T-helper 9 cell (primary cell): ENCODE measurements around the gene NDUFA3.

Experiments used
- DNase-seq: peaks from one replicate; pipeline ENCODE4 v3.0.0-alpha.2; 2020

NDUFA3 gene

GRCh38 chr19:54141356-54141755 is 38.7 kb downstream of the NDUFA3 start:
- no peak for DNase-seq

- DNase-seq, result no peak
Observed at GRCh38 chr19:54142166-54142780, 39.6 kb downstream of the NDUFA3 start.

GRCh38 chr19:54145541-54146158 is 43.0 kb downstream of the NDUFA3 start:
- DNase-seq, result no peak

GRCh38 chr19:54147676-54148075 is 45.0 kb downstream of the NDUFA3 start:
- DNase-seq, result no peak

GRCh38 chr19:54148158-54148557 is 45.5 kb downstream of the NDUFA3 start:
- DNase-seq, result no peak

GRCh38 chr19:54149021-54149812 is 46.6 kb downstream of the NDUFA3 start:
- DNase-seq, result no peak

- no peak for DNase-seq
Observed at GRCh38 chr19:54151362-54152035, 48.8 kb downstream of the NDUFA3 start.

GRCh38 chr19:54152267-54152666 is 49.6 kb downstream of the NDUFA3 start:
- DNase-seq, result no peak

- no peak for DNase-seq
Observed at GRCh38 chr19:54152878-54153524, 50.3 kb downstream of the NDUFA3 start.

- DNase-seq, result no peak
Observed at GRCh38 chr19:54153731-54154326, 51.2 kb downstream of the NDUFA3 start.

- no peak for DNase-seq
Observed at GRCh38 chr19:54154603-54155345, 52.1 kb downstream of the NDUFA3 start.

GRCh38 chr19:54155694-54156093 is 53.0 kb downstream of the NDUFA3 start:
- no peak for DNase-seq

- DNase-seq, result no peak
Observed at GRCh38 chr19:54156490-54156889, 53.8 kb downstream of the NDUFA3 start.

GRCh38 chr19:54156953-54157352 is 54.3 kb downstream of the NDUFA3 start:
- no peak for DNase-seq
